Measurements from ENCODE around the gene HYCC2.
"Not testable (repeated sequence)": the region's sequence is repeated elsewhere in the genome, so short reads cannot be mapped to it uniquely, and the experiment has no call there.

The HYCC2 gene

GRCh38 chr2:201070948-201071478, 458 bp downstream of the HYCC2 start:
- peak; percentile 10 for DNase-seq

DNA sequence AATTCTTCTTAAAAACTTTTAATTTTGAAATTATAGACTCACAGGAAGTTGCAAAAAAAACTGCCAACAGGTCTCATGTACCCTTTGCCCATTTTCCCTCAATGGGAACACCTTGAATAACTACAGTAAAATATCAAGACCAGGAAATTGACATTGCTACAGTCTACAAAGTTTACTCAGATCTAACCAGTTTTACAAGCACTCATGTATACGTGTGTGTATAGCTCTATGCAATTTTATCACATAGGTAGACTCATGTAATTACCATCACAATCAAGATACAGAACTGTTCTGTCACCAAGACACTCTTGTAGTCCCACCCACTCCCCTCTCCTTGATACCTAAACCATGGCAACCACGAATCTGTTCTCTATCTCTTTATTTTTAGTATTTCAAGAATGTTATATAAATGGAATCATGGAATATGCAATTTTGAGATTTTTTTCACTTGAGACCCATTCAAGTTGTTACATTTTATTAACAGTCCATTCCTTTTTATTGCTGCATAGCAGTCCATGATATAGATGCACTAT, 6.6 kb downstream of the HYCC2 start:
- DNase-seq, result no peak

GRCh38 chr2:201063516-201063915, 8.0 kb downstream of the HYCC2 start:
- not testable (repeated sequence) for DNase-seq

DNA sequence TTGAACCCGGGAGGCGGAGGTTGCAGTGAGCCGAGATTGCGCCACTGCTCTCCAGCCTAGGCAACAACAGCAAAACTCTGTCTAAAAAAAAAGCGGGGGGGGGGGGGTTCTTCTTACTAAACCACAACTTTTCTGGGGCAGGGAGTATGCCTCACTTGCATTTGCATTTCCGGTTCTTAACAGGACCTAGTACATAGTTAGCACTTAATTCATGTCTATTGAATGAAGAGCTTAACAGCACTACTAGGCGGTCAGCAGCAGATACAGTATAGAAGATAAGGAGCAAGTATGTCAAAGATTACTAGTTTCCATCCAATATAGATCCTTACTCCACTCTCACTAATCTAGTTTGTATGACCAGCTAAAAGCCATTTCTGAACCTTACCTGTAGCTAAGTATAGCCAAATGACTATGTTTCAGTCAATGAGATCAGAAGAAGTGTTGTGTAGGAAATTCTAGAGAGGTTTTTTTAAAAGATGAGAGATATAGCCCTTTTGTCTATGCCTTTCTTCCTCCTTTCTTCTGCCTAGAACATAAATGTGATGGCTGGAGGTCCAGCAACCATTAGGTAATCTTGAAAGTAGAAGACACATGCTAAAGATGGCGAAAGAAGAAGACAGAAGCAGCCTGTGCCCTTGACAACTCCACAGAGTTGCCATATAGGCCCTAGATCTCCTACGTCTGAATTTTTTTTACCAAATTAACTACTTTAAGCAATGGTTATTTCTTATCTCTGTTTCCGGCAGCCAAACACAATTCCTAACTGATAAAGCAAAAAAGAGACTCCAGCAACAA, 11.3 kb downstream of the HYCC2 start:
- no peak for DNase-seq

GRCh38 chr2:201058914-201059313, 12.6 kb downstream of the HYCC2 start:
- DNase-seq, result no peak

- DNase-seq, result no peak
Observed at GRCh38 chr2:201057715-201058248, 13.7 kb downstream of the HYCC2 start.

- no peak for DNase-seq
Observed at GRCh38 chr2:201057087-201057521, 14.4 kb downstream of the HYCC2 start.

DNA sequence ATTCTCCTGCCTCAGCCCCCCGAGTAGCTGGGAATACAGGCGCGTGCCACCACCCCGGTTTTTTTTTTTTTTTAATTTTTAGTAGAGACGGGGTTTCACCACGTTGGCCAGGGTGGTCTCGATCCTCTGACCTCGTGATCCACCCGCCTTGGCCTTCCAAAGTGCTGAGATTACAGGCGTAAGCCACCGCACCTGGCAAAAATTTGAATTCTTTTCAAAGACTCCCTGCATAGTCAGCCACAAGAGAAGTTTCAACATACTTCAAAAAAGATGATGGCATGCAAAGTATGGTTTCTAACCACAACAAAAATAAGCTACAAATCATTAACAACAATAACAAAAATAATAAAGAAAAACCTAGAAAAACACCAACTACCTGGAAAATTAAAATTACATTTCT, 22.0 kb downstream of the HYCC2 start:
- no peak for DNase-seq

DNA sequence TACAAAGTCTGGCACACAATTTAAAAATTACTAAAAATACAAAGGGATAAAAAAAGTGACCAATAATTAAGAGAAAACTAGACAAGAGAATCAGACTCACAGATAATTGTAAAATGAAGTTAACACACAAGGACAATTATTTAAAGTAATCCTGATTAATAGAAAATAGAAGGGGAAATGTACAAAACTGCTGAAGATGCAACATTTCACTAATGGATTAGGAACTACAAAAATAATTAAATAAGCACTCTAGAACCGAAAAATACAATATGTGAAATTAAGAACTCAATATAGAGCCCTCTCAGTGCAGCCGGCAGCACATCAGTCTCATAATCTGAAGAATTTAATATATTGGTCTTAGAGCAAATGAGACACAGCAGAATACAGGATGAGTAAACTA, 24.6 kb downstream of the HYCC2 start:
- DNase-seq, result no peak

DNA sequence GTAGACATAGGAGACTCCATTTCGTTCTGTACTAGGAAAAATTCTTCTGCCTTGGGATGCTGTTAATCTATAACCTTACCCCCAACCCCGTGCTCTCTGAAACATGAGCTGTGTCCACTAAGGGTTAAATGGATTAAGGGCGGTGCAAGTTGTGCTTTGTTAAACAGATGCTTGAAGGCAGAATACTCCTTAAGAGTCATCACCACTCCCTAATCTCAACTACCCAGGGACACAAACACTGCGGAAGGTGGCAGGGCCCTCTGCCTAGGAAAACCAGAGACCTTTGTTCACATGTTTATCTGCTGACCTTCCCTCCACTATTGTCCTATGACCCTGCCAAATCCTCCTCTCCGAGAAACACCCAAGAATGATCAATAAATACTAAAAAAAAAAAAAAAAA, 28.4 kb downstream of the HYCC2 start:
- not testable (repeated sequence) for DNase-seq

- not testable (repeated sequence) for DNase-seq
Observed at GRCh38 chr2:201042451-201042850, 29.0 kb downstream of the HYCC2 start.

GRCh38 chr2:201040867-201041628, 30.4 kb downstream of the HYCC2 start:
- DNase-seq, result no peak

GRCh38 chr2:201038855-201039254, 32.6 kb downstream of the HYCC2 start:
- DNase-seq, result no peak

DNA sequence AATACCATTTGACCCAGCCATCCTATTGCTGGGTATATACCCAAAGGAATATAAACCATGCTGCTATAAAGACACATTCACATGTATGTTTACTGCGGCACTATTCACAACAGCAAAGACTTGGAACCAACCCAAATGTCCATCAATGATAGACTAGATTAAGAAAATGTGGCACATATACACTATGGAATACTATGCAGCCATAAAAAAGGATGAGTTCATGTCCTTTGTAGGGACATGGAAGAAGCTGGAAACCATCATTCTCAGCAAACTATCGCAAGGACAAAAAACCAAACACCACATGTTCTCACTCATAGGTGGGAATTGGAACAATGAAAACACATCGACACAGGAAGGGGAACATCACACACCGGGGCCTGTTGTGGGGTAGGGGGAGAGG, 33.1 kb downstream of the HYCC2 start:
- DNase-seq, result not testable (repeated sequence)

DNA sequence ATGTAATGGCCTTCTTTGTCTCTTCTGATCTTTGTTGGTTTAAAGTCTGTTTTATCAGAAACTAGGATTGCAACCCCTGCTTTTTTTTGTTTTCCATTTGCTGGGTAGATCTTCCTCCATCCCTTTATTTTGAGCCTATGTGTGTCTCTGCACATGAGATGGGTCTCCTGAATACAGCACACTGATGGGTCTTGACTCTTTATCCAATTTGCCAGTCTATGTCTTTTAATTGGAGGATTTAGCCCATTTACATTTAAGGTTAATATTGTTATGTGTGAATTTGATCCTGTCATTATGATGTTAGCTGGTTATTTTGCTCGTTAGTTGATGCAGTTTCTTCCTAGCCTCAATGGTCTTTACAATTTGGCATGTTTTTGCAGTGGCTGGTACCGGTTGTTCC, 37.1 kb downstream of the HYCC2 start:
- DNase-seq, result not testable (repeated sequence)

- no peak for DNase-seq
Observed at GRCh38 chr2:201024518-201024917, 47.0 kb downstream of the HYCC2 start.

DNA sequence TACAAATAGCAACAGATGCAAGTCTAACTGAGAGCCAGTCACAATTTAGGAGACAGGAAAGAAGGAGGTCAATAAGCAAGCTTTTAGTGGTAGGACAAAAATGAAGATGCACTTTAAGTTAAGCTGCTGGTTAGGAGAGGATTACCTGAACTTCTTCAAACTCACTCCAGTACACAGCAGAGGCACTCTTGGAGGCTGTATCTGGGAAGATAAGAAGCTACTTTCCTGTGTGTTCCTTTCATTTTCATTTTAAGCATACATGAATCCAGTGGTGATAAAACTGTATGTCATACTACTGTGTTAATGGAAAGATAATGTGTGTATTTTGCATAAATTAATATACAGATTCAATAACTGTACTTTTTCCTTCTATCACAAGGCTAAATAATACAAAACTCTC, 49.6 kb downstream of the HYCC2 start:
- no peak for DNase-seq

Measured in NCI-H1092 treated with DMSO at 0.1 percent for 48 hours (cell line).